GM18867 (cell line): Measurements from ENCODE around the gene KDM4C.
"Not testable (repeated sequence)": the region's sequence is repeated elsewhere in the genome, so short reads cannot be mapped to it uniquely, and the experiment has no call there.

ENCODE experiments used
- ATAC-seq: cut with Tn5 transposase; IDR thresholded peaks from one replicate; pipeline ENCODE4 v1.9.1; 2021; ENCODE audit warnings: mild to moderate bottlenecking, moderate library complexity; ENCODE audit not compliant: unreplicated experiment

Gene KDM4C

DNA sequence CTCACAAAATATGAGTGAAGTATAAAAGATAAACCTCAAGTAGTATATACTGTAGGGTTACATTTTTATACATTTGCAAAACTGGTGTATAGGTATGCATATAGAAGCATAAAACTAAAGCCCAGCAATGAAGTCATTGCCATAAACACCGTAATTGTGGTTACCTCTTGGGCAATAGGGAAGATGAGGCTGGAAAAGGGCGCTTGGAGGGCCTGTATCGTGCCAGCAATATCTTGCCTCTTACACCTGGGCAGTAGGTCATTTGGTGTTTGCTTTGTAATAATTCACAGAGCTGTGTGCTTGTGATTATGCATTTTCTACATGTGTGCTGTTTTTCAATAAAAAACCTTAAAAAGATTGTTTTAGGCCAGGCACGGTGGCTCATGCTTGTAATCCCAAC lies 45.2 kb downstream of the KDM4C start:
- no peak for ATAC-seq

DNA sequence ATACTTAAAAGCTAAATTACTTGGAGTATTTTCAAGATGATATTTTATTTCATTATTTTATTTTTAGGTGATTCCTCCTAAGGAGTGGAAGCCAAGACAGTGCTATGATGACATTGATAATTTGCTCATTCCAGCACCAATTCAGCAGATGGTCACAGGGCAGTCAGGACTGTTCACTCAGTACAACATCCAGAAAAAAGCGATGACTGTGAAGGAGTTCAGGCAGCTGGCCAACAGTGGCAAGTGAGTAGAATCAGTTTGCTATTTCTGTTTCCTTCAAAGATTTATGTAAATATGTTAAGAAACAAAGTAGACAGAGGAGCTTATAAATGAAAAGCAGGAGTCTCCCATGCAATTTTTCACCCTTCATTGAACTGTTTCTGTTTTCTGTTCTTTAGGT lies 47.8 kb downstream of the KDM4C start:
- ATAC-seq, result no peak

DNA sequence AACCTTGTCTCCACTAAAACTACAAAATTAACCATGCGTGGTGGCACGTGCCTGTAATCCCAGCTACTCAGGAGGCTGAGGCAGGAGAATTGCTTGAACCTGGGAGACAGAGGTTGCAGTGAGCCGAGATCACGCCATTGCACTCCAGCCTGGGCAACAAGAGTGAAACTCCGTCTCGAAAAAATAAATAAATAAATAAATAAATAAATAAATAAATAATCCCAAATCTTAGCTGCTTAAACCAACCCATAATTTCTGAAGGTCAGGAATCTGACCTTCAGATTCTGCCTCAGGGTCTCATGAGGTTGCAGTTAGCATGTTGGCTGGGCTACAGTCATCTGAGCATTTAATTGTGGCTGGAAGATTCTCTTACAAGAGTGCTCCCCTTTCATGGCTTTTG lies 48.5 kb downstream of the KDM4C start:
- not testable (repeated sequence) for ATAC-seq

DNA sequence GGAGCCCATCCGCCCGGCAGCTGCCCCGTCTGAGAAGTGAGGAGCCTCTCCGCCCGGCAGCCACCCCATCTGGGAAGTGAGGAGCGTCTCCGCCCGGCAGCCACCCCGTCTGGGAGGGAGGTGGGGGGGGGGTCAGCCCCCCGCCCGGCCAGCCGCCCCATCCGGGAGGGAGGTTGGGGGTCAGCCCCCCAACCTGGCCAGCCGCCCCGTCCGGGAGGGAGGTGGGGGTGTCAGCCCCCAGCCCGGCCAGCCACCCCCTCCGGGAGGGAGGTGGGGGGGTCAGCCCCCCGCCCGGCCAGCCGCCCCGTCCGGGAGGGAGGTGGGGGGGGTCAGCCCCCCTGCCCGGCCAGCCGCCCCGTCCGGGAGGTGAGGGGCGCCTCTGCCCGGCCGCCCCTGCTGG lies 49.9 kb downstream of the KDM4C start:
- not testable (repeated sequence) for ATAC-seq

DNA sequence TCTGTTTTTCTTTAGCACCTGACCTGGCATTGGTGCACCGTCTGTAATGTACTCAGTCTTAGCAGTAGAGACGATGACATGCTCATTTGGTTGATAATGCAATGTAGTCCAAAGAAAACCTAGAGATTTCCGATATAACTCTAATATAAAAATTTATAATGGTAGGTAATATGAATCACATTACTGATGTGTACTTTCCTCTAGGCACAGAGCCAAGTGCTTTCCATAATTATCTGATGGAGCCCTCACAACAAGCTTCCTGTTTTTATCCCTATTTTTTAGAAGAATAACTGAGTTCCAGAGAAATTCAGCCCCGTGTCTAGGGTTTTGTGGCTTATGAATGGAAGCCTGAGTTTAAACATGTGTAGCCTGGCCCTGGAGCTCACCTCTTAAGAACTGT lies 53.7 kb downstream of the KDM4C start:
- no peak for ATAC-seq

DNA sequence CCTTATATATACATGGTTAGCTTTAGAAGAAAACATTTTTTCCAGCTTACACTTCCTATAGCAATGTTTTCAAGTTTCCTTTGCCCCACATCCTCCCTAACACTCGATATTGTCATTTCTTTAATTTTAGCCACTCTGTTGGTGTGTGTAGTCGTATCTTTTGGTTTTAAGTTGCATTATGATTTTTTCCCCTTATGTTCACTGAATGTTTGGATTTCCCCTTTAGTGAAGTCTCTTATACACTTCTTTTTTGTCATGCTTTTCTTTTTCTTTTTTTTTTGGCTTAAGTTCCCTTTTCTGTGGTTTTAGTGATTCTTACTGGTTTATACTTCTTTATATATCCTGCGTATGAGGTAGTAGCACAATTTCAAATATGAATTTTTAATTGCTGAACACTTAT lies 58.8 kb downstream of the KDM4C start:
- ATAC-seq, result no peak

DNA sequence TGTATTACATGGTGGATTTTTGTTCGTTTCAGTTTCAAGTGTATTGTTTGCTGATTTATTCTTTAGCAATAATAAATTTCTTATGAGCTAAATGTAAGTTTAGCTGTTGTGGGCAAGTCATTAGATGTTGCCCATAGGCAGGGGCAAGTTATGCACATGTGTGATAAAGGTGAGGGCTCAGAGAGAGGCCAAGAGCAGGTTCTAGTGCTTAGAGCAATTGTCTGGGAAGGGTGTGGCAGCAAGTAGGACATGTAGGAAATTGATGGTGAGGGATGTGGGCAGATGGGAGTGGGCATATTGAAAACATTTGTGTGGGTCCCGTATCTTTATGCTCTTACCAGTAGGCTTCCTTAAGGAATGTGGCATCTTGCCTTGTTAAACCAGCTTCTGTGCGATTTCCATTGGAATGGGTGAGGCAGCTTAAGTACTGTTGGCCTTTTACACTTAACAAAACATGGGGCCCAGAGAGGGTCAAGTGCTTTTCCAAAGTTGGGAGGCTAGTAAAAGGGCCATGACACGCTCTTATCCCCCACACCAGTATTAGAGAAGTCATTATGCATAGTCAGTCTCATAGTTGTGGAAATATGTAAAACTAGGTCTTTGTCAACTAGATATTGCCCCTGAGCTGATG lies 60.6 kb downstream of the KDM4C start:
- ATAC-seq, result no peak

DNA sequence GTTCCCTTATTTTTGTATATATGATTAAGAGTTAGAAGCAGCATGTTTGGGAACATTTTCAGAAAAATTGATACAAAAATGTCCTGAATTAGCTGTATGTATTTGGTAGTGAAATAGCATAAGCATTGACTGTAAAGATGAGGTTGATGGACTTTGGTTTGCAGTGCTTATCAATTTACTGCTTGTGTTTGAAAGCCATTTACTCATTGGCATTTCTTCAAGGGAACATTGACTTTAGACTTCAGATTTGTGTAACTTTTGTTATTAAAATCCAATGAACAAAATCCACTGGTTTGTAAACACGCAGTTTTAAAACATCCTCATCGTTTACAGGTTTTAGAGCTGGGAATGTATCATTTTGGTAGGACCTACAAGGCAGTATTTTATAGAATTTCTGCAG lies 61.3 kb downstream of the KDM4C start:
- no peak for ATAC-seq

DNA sequence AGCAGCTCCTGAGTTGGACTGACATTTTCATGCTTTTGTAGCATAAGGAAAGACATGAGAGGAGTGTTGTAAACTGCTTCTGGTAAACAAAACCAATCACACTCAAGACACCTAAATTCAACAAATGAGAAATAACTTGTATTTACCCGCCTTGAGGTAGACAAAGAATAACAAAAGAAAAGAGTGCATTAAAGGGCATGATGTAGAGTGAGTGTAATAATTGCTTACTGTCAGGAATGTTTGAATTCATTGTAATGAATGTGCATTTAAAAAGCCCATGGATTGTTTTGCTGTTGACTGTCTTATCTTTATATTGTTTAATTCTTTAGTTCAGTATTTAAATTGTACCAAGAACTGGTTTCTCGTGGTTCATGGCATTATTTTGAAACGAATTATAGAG lies 61.8 kb downstream of the KDM4C start:
- ATAC-seq, result no peak

DNA sequence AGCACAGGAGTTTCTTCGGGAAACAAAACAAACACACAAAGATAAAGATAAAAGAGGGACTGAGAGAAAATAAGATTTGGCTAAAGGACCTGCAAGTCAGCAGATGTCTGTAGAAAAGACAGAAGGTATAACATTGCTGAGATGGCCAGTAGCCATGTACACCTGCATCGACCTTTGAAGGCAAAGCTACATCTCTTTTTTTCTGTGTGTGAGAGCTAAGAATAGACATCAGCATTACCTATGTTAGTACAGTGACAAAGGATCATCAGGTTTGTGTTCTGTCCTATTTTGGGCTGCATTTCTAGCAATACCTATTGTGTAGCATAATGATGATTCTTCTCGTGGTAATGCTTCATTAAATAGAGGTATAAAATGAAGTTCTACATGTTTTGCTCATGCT lies 64.9 kb downstream of the KDM4C start:
- ATAC-seq, result no peak

DNA sequence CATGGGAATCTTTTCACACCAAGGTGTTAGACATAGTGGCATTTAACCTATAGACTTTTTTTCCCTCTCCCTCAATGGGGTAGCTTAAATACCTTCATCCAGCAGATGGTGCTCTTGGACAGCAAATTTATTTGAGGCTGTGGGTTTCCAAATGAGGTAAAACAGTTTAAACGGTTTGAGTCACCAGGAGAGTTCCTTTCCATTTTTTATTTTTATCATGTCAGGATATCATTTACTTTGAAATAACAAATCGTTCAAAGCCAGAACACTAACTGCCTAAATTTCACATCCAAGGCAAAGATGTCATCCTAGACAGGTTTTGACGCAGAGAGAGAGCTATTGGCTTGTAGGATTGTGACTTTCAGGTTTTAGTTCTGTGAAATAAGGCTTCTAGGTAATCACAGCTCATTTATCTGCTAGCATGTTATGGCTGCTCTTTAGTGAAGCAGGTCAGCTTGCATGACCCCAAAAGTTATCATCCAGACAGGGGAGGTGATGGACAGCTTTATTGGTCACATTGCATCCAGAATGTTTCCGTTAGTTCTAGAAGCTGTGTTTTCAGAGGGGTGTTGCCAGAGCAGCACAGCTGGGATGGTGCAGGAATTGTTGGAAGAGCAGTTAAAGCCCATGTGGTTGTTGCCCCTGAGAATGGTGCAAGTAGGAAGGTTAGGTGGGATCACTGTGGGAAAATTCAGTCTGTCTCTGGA lies 69.8 kb downstream of the KDM4C start:
- ATAC-seq, result no peak

DNA sequence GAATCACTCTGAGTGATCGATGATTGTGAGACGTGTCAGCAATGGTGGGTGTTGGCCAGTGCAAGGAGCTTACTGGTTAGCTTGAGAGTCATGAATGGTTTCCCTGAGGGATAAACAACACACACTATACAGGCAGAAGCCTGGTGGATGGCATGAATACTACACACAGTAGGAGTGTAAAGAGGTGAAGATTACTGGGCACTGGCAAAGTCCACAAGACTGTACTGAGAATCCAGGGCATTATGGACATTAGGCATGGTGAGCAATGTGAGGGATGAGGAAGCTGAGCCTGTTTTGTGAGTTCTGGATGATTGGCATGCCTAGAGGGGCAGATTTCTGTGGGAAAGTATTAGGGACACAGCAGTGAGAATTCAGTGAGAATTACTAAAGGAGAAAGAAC lies 71.3 kb downstream of the KDM4C start:
- ATAC-seq, result no peak

DNA sequence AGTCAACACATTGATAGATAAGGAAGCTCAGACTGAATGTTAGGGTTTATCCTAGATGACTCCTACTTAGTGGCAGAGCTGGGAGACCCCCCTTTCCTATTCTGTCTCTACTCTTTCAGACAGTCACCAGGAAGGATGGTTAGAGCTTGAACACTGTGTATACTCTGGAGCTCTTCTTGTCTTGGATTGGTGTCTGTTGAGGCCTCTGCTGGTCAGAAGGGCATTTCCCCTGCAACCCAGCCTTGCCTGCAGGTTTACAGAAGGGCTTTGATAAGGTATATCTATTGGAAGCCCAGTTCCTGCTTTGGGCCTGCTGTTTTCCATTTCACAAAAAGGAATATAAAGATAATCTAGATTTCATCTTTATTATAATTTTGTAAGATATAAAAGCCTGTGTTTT lies 71.8 kb downstream of the KDM4C start:
- no peak for ATAC-seq

DNA sequence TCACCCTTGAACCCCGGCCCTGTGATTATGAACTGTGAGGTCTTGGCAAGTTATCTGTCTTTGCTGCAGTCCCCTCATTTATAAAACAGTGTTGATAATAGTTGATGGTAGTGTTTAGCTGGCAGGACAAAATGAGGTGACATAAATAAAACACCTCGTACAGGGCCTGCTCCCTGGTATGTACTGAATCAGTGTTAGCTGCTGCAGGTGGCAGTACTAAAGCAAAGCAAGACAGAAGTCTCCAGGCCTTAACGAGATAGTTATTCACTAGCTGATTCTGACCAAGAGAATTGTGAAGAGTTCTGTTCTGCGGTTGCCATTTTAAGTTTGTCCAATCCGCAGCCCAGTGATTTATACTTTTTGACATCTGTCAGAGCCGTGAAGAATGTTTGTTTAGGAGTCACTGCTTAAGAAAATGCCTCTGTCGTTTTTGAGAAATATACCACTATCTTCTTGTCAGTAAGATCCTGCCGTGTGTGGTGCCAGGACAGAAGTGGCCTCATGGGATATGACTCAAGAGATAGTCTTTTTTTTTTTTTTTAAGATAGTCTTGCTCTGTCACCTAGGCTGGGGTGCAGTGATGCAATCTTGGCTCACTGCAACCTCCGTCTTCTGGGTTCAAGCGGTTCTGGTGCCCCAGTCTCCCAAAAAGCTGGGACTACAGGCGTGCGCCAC lies 75.9 kb downstream of the KDM4C start:
- no peak for ATAC-seq

DNA sequence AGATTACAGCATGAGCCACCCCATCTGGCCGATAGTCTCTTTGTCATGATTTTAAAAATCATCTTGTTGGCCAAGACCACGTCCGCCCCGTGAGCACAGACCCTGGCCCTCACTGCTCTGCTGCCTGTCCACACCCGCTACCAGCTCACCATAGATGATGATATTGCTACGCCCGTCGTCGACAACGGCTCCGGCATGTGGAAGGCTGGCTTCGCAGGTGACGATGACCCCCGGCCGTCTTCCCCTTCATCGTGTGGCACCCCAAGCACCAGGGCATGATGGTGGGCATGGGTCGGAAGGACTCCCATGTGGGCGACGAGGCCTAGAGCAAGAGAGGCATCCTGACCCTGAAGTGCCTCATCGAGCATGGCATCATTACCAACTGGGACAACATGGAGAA lies 76.5 kb downstream of the KDM4C start:
- no peak for ATAC-seq

DNA sequence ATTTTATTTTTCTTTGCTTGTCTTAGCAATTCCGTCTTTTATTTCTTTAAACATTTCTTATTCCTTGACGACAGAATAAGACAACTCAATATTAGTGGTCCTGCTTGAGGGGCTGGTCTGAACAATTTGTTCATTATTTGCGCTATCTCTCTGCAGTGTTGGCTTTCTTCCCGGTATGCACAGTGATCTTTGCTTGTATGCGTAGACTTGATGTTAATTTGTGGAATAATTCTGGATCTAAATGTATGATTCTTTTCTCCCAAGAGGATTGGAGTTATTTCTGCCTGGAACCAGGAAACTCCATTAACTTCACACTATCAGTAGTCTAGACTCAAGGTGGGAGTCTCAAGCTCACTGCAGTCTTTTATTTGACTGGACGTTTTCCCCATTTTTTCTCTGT lies 80.4 kb downstream of the KDM4C start:
- ATAC-seq, result no peak

DNA sequence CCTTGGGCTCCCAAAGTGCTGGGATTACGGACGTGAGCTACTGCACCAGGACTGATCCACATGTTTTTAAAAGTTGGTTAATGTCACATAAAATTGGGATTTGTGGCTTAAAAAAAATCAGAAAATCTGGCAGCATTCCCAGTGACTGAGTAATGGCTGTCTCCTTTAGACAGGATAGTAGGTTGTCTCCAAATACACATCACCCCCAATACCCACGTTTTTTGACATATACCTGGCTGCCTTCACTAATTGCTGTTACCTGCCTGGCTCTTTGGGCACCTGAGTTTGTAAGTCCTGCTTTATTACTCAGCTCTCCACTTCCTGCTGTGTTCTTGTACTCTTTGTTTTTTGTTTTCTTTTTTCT lies 84.8 kb downstream of the KDM4C start:
- ATAC-seq, result no peak

DNA sequence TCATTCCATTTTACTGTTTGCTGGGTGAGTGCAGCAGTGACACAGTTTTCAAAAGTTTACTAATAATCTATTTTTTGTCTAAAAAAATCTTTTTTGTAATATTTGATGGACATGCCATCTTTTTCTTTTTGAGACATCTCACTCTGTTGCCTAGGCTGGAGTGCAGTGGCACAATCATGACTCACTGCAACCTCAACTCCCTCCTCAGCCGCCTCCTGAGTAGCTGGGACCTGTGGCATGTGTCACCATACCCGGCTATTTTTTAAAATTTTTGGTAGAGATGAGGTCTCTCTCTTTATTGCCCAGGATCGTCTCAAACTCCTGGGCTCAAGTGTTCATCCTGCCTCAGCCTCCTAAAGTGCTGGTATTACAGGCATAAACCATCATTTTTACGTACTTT lies 86.0 kb downstream of the KDM4C start:
- ATAC-seq, result no peak

DNA sequence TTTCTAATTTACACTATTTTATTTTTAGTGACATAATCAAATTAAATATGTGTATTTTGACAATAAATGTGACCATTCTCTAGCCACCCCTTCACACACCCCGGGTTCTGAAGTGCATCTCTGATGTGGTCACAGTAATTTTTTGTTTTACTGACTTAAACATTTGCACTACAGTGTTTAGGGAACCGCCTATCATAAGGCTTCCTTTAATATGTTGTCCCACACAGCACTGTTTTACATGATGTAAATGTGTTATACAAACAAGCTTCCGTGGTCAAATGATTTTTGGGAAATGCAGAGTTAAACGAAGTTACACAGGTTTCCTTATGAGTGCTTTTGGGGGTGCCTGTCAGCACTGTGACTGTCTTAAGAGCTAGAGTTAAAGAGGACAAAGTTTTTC lies 86.5 kb downstream of the KDM4C start:
- ATAC-seq, result no peak

DNA sequence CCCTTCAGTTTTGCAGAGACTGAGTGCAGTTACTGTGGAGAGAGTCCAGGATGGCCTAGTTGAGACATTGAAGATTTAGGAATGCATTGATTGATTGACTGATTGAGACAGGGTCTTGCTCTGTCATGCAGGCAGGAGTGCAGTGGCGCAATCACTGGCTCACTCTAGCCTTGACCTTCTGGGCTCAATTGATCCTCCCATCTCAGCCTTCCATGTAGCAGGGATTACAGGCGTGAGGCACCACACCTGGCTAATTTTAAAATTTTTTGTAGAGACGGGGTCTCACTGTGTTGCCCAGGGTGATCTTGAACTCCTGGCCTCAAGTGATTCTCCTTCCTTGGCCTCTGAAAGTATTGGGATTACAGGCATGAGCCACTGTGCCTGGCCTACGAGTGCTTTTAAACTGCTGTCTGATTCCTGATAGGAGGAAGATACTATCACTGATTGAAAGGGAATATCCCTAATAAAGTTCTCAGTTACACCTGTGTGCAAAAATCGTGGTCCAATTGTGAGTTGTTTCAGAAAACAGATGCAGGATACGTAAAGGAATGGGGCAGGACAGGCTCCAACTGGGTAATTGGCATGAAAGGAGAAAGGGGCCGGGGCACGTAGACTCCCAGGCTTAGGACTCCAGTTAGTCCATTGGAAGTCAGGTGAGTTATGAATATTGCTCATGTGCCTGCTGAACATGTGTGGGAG lies 87.5 kb downstream of the KDM4C start:
- ATAC-seq, result no peak

DNA sequence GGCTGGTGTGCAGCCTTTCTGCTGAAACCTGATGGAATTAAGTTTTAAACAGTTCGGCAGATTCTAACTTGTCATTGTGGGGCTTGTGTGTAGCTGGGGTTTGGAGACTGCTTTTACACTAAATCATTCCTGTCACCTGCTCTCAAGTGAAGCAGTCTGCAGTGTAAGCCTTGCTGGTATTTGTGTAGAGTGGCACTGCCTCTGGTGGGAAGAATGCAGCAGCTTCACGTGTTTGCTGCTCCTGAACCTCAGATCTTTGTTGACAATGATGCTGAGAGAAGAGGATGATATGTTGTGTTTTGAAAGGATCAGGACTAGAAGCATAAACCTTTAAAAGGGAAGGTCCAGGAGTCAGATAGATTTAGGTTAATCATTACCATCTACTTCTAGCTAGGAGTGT lies 88.1 kb downstream of the KDM4C start:
- no peak for ATAC-seq
